Vagina (tissue), 2 donors: ENCODE measurements around the gene TSPAN6. TPM values are rescaled to one million over a fixed set of nuclear protein-coding genes. Genes with fewer than 3 reads are reported as not detected.

Experiments
- DNase-seq, 2 donors: peaks; one replicate each; pipeline ENCODE4 v3.0.0-alpha.2; 2017; ENCODE audit errors: extremely low spot score in 2 of 2
- H3K27ac ChIP-seq: fragments of 200-600 bp; sonication (generic); one replicate; pipeline ENCODE4 v1.5.1; 2019
- H3K27me3 ChIP-seq: fragments of 200-600 bp; sonication (generic); one replicate; pipeline ENCODE4 v1.5.1; 2019
- H3K36me3 ChIP-seq, 2 donors: fragments of 200-600 bp; sonication (generic); one replicate each; pipeline ENCODE4 v1.5.1; 2017 to 2019
- H3K4me1 ChIP-seq: fragments of 200-600 bp; sonication (generic); one replicate; pipeline ENCODE4 v1.5.1; 2019
- H3K4me3 ChIP-seq, 2 donors: fragments of 200-600 bp; sonication (generic); 1 replicate in 1 of 2; 2 replicates in 1 of 2; pipeline ENCODE4 v1.5.1; 2016 to 2019
- H3K9me3 ChIP-seq: fragments of 200-600 bp; sonication (generic); one replicate; pipeline ENCODE4 v1.5.1; 2019
- POLR2A ChIP-seq, 2 donors: fragments of 450-650 bp; IDR thresholded peaks; one replicate each; pipeline ENCODE4 v1.6.1; 2017; ENCODE audit warnings: antibody characterized with exemption in 2 of 2, mild to moderate bottlenecking in 2 of 2, moderate library complexity in 2 of 2
- POLR2AphosphoS5 ChIP-seq, 2 donors: sonication (generic); formaldehyde crosslinking; IDR thresholded peaks; one replicate each; pipeline ENCODE4 v1.9.0; 2017; ENCODE audit warnings: antibody characterized with exemption in 2 of 2, mild to moderate bottlenecking in 2 of 2, low read depth in 1 of 2; ENCODE audit not compliant: insufficient read depth in 1 of 2
- intact Hi-C: fragments of 100-400 bp; cut with DNase I; formaldehyde crosslinking; loops from one replicate; pipeline ENCODE4 v1.15.1; 2023
- total RNA-seq: library from RNA; depleted of rRNA; stranded (reverse); fragments of >200 nt; gene quantifications from one replicate; pipeline ENCODE4 v1.2.3, GENCODE V29; 2016
- TF ChIP-seq, protein P1 (sequence below), 3 experiments: fragments of 450-650 bp in 2 of 3; fragments of 200-600 bp in 1 of 3; sonication (generic) in 1 of 3; IDR thresholded peaks; one replicate each; pipeline ENCODE4 v1.5.1; 2017 to 2019; ENCODE audit warnings: antibody characterized with exemption in 3 of 3, mild to moderate bottlenecking in 2 of 3, moderate library complexity in 2 of 3

TSPAN6 gene
- total RNA-seq, 1 donor from 2014 or later = 19.6 TPM

DNA sequence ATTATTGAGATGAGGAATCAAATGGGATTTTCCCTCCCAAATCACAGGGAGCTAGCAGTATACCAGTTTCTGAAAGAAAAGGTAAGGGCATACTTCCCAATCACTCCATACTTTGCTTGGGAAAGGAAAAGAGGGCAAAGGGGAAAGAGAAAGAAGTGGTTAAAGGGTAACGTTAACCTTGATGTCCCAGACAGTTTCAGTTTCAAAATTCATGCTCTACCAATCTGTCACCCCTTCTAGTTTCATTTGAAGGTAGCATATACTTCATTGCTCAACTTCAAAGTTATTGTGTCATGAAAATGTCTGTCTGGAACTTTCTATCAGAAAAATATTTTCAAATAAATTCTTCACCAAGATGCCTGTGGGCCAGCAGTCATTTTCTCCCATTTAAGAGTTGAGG lies 35.8 kb downstream of the TSPAN6 start:
- Histone ChIP-seq H3K27me3 (no peaks in the 10 kb centered on the region), H3K4me1 (no peaks in the 10 kb centered on the region), H3K4me3 (no peak overlapping the region), H3K9me3 (no peaks in the 10 kb centered on the region), H3K27ac (no peak overlapping the region), H3K36me3 (no peaks in the 10 kb centered on the region)
- no peak for TF ChIP-seq POLR2AphosphoS5 (IDR thresholded peaks at IDR 0.05; ENCODE audit: insufficient read depth in 1 of 2, low read depth in 1 of 2)
- no peak for TF ChIP-seq POLR2A (IDR thresholded peaks at IDR 0.05)
- TF ChIP-seq, protein P1, sequence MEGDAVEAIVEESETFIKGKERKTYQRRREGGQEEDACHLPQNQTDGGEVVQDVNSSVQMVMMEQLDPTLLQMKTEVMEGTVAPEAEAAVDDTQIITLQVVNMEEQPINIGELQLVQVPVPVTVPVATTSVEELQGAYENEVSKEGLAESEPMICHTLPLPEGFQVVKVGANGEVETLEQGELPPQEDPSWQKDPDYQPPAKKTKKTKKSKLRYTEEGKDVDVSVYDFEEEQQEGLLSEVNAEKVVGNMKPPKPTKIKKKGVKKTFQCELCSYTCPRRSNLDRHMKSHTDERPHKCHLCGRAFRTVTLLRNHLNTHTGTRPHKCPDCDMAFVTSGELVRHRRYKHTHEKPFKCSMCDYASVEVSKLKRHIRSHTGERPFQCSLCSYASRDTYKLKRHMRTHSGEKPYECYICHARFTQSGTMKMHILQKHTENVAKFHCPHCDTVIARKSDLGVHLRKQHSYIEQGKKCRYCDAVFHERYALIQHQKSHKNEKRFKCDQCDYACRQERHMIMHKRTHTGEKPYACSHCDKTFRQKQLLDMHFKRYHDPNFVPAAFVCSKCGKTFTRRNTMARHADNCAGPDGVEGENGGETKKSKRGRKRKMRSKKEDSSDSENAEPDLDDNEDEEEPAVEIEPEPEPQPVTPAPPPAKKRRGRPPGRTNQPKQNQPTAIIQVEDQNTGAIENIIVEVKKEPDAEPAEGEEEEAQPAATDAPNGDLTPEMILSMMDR (IDR thresholded peaks at IDR 0.05) = no peak
- DNase-seq = no peak
- intact Hi-C loops = no loop called here

DNA sequence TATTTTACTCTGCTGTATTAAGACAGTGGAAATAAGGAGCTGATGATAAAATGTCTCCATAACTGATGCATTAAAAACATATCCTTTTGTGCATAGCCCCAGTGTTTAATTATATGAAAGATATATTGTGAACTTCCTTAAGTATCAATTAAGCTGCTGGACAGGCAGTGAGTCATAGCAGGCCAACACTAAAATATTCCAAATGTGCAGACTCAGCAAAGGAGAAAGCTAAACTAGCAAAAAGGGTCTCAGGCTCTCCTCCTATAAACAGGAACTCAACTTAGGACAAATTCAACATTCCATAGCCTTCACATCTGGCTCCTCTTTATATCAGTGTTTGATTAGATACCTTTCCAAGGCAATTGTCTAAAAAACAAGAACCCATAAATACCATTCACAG lies 36.3 kb downstream of the TSPAN6 start:
- no peak overlapping the region for H3K27ac ChIP-seq
- intact Hi-C loops = no loop called here
- TF ChIP-seq, protein P1 (IDR thresholded peaks at IDR 0.05) = no peak
- no peak for TF ChIP-seq POLR2A (IDR thresholded peaks at IDR 0.05)
- TF ChIP-seq POLR2AphosphoS5 (IDR thresholded peaks at IDR 0.05; ENCODE audit: insufficient read depth in 1 of 2, low read depth in 1 of 2) = no peak
- H3K4me1 ChIP-seq = no peaks in the 10 kb centered on the region
- H3K4me3 ChIP-seq = no peak overlapping the region
- no peaks in the 10 kb centered on the region for H3K36me3 ChIP-seq
- no peaks in the 10 kb centered on the region for H3K9me3 ChIP-seq
- DNase-seq = no peak
- no peaks in the 10 kb centered on the region for H3K27me3 ChIP-seq

DNA sequence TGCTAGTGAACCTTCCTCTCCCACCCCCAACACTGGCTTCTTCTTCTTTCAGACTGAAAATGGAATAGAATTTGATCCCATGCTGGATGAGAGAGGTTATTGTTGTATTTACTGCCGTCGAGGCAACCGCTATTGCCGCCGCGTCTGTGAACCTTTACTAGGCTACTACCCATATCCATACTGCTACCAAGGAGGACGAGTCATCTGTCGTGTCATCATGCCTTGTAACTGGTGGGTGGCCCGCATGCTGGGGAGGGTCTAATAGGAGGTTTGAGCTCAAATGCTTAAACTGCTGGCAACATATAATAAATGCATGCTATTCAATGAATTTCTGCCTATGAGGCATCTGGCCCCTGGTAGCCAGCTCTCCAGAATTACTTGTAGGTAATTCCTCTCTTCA lies 37.1 kb downstream of the TSPAN6 start:
- intact Hi-C loops = no loop called here
- Histone ChIP-seq H3K9me3 (no peaks in the 10 kb centered on the region), H3K36me3 (no peaks in the 10 kb centered on the region), H3K27ac (no peak overlapping the region), H3K4me3 (no peak overlapping the region), H3K27me3 (no peaks in the 10 kb centered on the region), H3K4me1 (no peaks in the 10 kb centered on the region)
- TF ChIP-seq, protein P1 (IDR thresholded peaks at IDR 0.05) = no peak
- TF ChIP-seq POLR2AphosphoS5 (IDR thresholded peaks at IDR 0.05; ENCODE audit: insufficient read depth in 1 of 2, low read depth in 1 of 2) = no peak
- no peak for TF ChIP-seq POLR2A (IDR thresholded peaks at IDR 0.05)
- no peak for DNase-seq

DNA sequence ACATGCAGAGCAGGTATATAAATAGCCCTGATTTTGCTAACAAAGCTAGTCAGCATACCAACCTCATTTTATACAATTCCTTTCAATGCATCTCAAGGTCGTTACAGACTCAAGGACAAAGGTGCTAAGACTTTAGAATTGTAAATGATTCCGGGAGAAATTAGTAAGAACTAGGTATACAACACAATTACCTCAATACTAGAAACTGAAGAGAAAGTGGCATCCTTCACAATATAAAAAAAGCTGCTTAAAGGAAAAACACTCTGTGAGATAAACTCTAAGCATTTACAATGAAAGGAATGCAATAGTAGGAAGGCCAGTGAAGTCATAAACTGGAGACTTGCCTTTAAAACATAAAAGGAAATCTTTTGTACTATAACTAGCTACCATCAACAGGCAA lies 40.0 kb downstream of the TSPAN6 start:
- intact Hi-C loops = no loop called here
- H3K9me3 ChIP-seq = no peaks in the 10 kb centered on the region
- H3K36me3 ChIP-seq = no peaks in the 10 kb centered on the region
- H3K4me1 ChIP-seq = no peaks in the 10 kb centered on the region
- H3K27me3 ChIP-seq = no peaks in the 10 kb centered on the region
- TF ChIP-seq, protein P1 (IDR thresholded peaks at IDR 0.05) = no peak
- no peak for TF ChIP-seq POLR2A (IDR thresholded peaks at IDR 0.05)
- TF ChIP-seq POLR2AphosphoS5 (IDR thresholded peaks at IDR 0.05; ENCODE audit: insufficient read depth in 1 of 2, low read depth in 1 of 2) = no peak
- no peak for DNase-seq
- no peak overlapping the region for H3K4me3 ChIP-seq
- no peak overlapping the region for H3K27ac ChIP-seq

DNA sequence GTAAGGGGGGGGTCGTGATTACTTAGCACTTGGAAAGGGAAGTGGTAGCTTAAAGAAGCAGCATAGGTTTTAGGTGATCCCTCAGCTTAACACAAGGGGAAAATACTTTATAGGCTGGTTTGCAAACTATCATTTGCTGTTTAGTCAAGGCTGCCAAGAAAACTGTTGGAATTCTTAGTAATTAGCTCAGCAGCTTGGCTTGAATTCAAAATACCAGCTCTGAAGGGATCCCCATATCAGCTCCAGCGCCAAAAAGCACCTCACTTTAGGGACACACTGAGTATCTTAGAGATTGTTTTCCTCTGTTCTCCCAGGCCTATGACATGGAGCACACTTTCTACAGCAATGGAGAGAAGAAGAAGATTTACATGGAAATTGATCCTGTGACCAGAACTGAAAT lies 43.0 kb downstream of the TSPAN6 start:
- Histone ChIP-seq H3K27ac (no peak overlapping the region), H3K36me3 (no peaks in the 10 kb centered on the region), H3K9me3 (no peaks in the 10 kb centered on the region), H3K27me3 (no peaks in the 10 kb centered on the region), H3K4me3 (no peak overlapping the region), H3K4me1 (no peaks in the 10 kb centered on the region)
- intact Hi-C loops = no loop called here
- no peak for DNase-seq
- no peak for TF ChIP-seq POLR2AphosphoS5 (IDR thresholded peaks at IDR 0.05; ENCODE audit: insufficient read depth in 1 of 2, low read depth in 1 of 2)
- TF ChIP-seq, protein P1 (IDR thresholded peaks at IDR 0.05) = no peak
- TF ChIP-seq POLR2A (IDR thresholded peaks at IDR 0.05) = no peak
